GM19395 (cell line): Measurements from ENCODE around the gene BATF2.
"Not testable (repeated sequence)": the region's sequence is repeated elsewhere in the genome, so short reads cannot be mapped to it uniquely, and the experiment has no call there.

Experiments used
- ATAC-seq: cut with Tn5 transposase; IDR thresholded peaks from one replicate; pipeline ENCODE4 v1.9.1; 2021; ENCODE audit warnings: mild to moderate bottlenecking, moderate library complexity; ENCODE audit not compliant: unreplicated experiment

The BATF2 gene

DNA sequence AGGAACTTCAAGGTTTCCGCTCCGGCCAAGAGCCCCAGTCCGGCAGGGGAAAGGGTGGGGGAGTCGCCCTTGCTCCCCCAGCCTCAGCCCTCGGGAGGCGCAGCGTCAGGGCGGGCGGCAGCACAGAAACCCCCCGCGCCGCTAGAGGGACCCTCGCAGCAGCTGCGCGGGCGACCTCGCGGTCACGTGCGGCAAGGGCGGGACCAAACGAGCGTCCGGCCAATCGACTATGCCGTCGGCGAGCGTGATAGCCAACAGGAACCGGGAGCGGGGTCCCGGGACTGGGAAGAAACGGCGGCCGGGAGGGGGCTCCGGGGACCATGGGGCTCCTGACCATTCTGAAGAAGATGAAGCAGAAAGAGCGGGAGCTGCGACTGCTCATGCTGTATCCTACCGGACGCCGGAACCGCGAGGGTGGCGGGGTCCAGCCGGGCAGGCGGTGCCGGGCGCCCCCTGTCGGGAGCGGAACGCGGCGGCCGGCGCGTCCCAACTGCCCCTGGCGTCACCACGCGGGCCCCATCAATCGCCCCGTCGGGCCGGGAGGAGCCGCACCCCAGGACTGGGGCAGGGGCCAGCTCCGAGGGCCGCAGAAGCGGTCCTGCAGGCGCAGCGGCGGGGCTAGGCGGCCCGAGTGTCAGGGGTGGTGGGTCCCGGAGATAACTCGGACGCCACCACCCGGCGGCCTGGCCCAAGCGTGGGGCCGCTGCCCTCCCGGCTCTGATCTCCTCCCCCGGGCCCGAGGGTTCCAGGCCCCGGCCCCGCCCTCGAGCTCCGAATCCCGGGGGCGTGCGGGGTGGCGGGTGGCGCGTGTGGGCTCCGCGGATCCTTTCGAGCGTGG, 17.3 kb upstream of the BATF2 start, which contains the start of gene ARL2:
ARL2 (plus strand) TSS at position 273 of the 838 bp plus-strand sequence; CDS start at position 321, 48 bp downstream.
- peak; percentile 81 for ATAC-seq

DNA sequence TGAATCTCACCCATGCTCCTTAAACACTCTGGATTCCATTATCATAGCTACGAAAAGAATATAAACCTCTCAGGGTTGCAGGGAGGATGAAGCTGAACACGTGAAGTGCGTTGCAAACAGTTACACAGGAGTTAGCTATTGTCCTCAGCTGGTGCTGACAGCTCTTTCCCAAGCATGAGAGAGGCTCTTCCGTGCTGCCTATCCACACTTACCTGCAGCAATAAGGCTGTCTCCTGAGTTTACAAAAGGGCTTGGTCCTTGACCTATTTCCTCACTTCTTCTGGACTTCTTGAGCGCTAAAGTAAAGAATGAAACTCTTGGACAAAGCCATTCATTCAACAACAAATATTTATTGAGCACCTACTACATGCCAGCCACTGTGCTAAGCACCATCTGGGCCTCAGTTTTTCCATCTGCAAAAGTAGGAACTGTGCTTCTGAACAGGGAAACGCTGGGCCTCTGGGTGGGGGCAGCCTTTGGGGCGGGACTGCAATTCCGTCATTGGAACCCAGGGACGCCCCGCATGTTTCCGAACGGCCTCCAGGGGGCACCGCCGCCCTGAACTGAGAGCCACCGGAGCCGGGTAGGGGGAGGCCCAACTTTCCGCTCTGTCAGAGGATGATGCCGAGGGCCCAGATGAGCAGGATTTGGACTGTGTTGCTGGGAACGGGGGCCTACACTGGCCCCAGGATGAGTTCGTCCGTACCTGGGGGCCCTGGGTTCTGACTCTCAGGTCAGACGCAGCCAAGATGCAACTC, 16.5 kb upstream of the BATF2 start:
- peak; percentile 76 for ATAC-seq

DNA sequence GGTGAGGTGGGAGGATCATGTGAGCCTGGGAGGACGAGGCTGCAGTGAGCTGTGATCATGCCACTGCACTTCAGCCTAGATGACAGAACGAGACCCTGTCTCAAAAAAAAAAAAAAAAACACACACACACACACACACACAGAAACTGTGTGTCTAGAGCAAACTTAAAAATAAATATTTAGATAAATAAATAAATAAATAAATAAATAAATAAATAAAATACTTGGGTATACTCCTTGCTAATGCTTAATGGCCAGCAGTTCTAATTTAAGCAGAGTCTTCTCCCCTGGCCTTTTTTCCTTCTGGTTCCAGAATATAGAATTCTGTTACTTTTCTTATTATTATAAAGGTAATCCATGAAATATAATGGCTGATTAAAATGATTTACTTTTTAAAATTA, 12.1 kb upstream of the BATF2 start:
- ATAC-seq = no peak

DNA sequence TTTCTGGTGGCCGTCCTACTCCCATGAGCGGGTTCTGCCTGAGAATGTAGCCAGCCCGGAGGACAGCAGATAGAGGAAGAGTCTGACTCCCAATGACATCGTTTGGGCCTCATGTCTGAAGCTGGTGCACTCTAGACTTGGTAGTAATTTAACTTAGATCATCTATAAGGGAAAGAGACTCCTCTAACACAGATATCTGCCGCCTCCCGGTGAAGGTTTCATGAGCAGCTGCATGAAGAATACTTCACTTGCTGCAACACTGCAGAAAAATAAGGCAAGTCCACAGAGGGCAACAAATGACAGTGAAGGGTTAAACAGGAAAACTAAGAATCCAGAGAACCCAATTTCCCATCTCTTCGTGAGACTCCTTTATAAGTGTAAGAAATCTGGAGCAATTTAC, 11.2 kb upstream of the BATF2 start:
- ATAC-seq = no peak

DNA sequence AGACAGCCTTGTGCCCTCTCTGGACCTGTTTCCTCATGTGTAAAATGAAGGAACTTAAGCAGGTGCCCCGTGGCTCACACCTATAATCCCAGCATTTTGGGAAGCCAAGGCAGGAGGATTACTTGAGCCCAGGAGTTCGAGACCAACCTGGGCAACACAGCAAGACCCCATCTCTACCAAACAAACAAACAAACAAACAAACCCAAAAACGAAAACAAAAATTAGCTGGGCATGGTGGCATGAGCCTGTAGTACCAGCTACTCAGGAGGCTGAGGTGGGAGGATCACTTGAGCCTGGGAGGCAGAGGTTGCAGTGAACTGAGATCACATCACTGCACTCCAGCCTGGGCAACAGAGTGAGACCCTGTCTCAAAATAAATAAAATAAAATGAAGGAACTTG, 7.2 kb upstream of the BATF2 start:
- not testable (repeated sequence) for ATAC-seq

DNA sequence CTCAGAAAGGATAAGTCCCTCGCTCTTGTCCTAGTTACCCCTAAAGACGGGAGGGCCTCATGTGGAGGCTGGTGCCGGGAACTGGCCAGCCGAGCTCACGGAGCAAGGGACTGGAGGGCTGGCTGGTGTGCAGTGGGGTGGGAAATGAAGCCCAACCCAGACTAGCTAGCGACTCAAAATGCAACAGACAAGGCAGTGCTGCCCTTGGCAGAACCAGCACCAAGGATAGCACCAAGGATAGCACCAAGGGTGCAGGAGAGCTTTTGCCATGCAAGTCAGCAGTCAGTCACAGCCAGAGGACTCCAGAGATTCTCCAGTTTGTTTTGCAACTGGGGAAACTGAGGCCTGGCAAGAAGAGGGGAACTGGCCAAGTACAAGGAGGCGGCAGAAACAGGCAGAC, 6.5 kb upstream of the BATF2 start:
- no peak for ATAC-seq

DNA sequence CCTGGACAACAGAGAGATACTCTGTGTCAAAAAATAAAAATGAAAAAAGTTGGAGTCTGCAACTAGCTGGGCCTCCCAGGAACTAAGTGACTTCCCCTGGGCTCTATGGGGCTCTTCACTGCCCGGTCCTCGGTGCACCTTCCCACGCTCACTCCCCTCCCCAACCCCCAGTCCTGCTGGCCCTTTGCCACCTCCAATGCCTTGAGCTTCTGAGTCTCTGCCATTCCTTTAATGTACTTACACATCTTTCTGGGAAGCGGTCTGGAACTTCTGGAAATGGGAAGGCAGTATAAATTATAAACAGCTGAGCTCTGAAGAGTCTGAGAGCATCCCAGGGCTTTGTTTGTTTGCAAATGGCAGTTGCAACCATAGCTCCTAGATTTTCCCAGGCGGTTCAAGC, 5.9 kb upstream of the BATF2 start:
- ATAC-seq = no peak

DNA sequence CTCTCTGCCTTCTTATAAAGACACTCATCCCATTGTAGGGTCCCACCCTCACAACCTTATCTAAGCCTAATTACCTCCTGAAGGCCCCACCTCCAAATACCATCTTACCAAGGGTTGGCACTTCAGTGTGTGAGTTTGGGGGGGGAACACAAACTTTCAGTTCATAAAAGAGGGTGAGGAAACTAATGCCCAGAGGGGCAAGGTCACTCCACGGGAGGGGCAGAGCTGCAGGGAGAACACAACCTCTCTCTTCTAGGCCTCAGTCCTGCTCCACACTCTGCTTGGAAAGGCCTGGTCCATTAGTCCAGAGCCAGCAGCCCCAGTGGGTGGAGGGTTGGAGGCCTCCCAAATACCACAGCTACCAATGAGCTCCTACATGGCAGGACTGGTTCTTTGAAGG, 2.7 kb upstream of the BATF2 start:
- ATAC-seq = no peak

DNA sequence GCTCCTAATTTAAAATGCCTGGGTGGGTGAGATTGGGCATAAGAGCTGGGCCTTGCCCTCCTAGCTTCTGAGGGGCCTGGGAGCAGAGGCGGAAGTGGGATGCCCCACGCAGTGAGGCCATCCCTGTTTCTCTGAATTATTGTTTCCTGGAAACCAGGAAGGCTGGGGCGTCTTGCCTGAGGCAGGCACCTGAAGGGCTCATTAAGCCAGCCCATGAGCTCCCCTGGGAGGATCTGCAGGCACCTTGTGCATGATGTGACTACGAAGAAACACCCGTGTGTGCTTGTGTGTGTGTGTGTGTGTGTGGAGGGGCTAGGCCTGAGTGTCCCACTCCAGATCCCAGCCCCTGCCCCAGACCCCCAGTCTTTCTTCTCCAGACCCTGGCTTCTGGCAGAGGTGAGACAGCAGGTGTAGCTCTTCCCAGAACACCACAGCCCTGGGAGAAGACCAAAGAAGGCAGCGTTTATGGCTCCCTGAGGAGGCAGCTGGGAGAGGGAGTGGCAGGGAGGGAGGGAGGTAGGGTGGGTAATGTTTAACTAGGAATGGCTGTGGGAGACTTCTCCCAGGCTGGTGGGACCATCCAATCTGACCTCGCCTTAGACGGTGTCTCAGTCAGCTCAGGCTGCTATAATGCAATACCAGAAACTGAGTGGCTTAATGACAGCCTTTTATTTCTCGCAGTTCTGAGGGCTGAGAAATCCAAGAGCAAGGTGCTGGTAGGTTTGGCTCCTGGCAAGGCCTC, 2.1 kb upstream of the BATF2 start:
- ATAC-seq = no peak

DNA sequence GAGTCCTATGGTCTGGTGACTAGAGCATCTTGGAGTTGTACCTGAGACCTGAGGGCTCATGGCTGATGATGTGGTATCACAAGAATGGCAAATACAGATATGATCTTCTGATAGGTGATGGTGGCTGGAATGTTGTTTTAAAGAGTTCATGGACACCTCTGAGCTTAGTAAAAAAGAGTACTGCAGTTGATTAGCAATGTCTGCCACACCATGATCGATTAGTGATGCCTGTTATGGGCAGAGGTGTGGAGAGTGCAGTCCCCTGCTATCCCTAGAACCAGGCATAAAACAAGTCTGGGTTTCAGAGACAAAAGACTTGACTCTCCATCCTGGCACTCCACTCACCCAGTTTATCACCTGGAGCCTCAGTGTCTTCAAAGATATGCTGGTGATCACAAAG, 1.4 kb upstream of the BATF2 start:
- no peak for ATAC-seq

DNA sequence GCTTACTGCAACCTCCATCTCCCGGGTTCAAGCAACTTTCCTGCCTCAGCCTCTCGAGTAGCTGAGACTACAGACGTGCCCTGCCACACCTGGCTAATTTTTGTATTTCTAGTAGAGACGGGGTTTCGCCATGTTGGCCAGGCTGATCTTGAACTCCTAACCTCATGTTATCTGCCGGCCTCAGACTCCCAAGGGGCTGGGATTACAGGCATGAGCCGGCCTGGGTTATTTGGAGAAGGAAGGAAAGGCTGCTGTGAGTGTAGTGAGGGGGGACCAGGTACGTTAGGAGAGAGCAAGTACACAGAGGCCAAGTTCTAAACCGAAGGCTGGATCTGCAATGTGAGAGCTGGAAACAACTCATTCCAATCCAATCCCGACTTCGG, 453 bp downstream of the BATF2 start:
- no peak for ATAC-seq

DNA sequence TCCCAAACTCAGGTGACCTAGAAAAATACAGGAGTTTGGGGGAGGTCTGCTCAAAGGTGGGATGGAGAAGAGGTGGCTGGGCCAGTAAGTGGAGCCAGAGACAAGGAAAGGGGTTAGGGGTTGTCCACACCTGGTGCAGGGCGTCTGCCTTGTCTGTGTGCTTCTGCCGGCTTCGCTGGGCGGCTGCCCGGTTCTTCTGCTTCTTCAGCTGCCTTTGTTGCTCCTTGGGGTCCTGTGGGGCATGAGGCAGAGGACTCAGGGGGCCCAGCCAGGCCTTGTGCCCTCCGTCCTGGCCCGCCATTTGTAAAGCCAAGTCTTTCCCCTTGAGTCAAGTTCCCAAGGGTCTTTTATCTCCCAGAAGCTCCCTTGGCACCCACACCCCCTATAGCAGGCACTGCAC, 2.5 kb downstream of the BATF2 start:
- ATAC-seq = no peak

DNA sequence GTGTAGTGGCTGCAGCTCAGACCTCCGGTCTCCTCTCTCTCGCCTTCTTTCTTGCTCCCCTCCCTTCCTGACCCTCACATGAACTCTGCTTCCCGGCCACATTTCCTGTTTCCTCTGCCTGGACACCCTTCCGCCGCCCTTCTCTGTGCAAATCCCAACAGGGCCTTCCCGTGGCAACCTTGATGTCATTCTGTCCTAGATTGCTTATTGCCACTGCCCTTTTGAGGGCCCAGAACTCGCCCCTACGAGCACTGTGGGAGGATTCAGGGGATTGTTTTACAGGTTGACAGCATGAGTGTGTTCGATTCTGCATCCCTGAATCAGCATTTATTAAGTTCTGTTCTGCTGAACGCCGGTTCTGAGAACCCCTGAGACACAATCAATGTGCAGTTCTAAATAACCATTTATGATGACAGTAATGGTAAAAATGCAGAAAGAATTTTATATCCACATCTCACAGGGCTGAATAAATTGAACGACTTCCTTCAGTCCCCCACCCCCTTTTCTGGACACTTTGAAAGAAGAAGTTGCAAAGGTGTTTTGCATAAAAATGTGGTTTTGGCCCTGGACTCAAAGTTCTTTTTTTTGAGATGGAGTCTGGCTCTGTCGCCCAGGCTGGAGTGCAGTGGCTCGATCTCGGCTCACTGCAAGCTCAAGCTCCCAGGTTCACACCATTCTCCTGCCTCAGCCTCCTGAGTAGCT, 6.4 kb downstream of the BATF2 start:
- no peak for ATAC-seq

DNA sequence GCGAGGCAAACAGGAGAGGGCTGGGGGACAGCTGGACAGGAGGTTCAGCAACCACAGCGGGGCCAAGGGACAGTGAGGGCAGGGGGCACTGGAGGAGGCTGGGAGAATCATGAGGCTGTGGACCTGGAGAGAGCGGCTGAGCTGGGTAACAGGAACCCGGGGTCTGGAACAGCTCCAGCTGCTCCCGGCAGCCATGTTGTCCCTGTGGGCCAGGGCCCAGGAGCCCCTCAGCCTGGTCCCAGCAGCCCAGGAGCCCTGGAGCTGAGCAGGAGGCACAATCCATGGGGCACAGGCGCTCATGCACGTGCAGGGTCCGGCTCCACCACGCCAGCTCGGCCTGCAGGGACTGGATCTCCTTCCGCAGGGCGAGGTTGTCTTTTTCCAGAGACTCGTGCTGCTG, 7.4 kb downstream of the BATF2 start:
- ATAC-seq = no peak

DNA sequence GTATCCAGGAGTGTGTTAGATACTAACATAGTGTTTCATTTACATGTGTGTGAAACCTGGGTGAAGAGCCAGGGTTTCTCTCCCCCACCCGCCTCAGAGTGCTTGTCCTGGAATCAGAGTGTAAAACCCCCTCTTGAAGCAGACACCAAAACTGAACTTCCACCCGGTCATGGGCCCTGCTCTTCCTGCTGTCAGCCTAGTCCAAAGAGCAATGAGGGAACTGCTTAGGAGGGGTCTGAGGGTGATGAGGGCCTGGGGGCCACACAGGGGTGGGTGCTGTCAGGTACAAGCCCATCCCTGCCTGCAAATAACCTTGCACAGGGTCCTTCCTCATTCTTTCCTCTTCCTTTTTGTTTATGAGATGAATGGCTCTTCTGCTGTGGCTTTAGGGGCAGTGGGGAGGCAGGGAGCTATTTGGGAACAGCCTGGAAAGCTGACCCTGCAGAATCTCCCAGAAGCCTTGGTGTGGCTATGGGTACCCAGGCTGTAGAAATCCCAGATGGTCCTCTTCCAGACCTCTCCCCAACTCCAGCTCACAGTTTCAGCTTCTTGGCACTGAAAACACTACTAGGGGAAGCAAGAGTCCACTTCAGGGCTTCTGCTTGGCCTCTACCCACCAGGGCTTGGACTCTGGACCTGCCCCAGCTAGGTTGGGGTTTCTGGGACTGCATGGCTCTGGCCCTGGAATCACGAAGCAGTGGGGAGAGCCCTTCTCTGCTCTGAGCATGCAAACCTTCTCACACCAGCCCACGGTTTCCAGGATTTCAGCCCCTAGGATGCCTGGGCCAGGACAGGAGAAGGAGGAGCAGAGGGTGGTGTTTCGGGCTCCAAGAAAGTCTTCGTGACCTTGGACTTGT, 8.5 kb downstream of the BATF2 start:
- no peak for ATAC-seq

DNA sequence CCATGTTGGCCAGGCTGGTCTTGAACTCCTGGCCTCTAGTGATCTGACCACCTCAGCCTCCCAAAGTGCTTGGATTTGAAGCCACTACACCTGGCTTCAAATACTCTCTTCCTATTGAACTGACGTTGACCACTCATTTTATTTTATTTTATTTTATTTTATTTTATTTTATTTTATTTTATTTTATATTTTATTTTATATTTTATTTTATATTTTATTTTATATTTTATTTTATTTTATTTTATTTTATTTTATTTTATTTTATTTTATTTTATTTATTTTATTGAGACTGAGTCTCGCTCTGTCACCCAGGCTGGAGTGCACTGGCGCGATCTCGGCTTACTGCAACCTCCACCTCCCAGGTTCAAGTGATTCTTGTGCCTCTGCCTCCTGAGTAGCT, 13.4 kb downstream of the BATF2 start:
- not testable (repeated sequence) for ATAC-seq

DNA sequence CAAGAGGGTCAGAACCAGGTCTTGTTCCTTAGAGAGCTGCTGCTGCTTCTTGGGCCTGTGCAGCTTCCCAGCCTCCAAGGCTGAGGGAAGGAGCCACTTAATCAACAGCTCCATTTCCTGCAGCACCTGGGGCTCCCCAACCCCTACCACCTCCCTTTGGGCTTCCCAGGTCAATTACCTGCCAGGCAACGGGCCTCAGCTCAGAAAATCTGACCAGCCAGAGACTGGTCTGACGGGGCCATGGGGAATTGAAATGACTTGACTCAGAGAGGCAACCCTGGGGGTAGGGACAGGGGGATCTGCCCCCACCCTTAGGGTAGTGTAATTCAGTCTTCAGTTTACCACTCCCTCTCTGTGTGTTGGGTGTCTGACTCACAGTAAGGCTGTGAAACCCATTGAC, 20.1 kb downstream of the BATF2 start:
- ATAC-seq = no peak

DNA sequence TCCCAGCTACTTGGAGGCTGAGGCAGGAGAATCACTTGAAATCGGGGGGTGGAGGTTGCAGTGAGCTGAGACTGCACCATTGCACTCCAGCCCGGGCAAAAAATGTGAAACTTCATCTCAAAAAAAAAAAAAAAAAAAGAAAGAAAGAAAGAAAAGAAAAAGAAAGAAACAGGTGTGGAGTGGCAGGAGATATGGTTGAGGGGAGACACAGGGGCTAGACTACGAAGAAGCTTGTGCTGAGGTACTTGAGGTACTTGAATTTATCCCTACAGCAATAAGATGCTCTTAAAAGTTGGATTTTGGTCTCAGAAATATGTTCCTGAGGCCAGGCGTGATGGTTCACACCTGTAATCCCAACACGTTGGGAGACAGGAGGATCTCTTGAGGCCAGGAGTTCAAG, 22.6 kb downstream of the BATF2 start:
- no peak for ATAC-seq

DNA sequence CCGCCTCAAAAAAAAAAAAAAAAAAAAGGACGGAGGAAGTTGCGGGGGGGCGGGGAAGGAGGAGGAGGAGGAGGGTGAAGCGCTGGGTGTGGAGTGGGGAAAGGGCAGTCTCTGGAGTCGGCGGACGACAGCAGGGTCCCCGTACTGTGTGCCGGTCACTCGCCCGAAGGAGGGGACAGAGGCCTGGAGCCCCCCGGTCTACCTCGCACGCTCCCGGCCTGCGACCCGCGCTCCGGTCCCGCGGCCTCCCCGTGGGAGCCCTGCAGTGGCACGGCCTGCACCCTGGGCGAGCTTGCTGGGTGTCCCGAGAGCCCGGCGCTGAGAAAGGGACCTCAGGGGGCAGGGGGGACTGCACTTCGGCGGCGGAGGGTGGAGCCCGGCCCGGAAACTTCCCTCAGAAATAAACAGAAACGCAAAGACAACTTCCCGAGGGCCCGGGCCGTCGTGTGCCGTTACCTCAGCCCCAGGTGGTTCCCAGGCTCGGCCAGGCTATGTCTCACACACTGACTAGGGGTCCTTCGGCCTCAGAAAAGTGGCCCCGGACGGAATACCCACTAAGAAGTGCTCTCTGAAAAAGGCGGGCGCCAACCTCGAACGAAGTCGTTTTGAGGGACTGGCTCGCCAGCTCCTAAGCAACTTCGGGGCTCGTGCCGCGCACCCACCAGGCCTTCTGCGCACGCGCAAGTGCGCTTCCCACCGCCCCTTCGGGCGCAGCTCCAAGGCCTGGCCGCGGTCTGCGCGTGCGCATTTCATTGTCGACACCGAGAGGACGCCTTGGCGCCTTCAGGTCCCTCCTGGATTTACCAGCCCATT, 25.1 kb downstream of the BATF2 start, which contains the start of gene MAJIN:
MAJIN (minus strand) TSS at position 688 of the 813 bp plus-strand sequence. CDS start 12,703 bp downstream, outside the sequence.
- ATAC-seq = no peak
